Hematopoietic multipotent progenitor cell (in vitro differentiated cells): ENCODE results near the gene TAF4. TPM values are rescaled to one million over a fixed set of nuclear protein-coding genes. Genes with fewer than 3 reads are reported as not detected.

ENCODE experiments used
- DNase-seq, 3 donors: peaks; one replicate each; pipeline ENCODE4 v3.0.0-alpha.2; 2011 to 2015; ENCODE audit warnings: low read depth in 2 of 3, low spot score in 2 of 3
- total RNA-seq: library from RNA; depleted of rRNA; stranded (reverse); fragments of >200 nt; gene quantifications from one replicate; pipeline ENCODE4 v1.2.3, GENCODE V29; 2012

The TAF4 gene
- total RNA-seq, 1 donor: 9.7 TPM

- DNase-seq: no peak
These were observed 129.6 kb downstream of the TAF4 start for GRCh38 chr20:61935926-61936700.

- no peak for DNase-seq
These were observed 130.8 kb downstream of the TAF4 start for GRCh38 chr20:61934716-61935530.

GRCh38 chr20:61933951-61934715, 131.5 kb downstream of the TAF4 start:
- no peak for DNase-seq

GRCh38 chr20:61933481-61933950, 132.2 kb downstream of the TAF4 start:
- no peak for DNase-seq

GRCh38 chr20:61932711-61933480, 132.8 kb downstream of the TAF4 start:
- no peak for DNase-seq

- DNase-seq: no peak
These were observed 133.5 kb downstream of the TAF4 start for GRCh38 chr20:61932199-61932592.

- DNase-seq: no peak
These were observed 134.0 kb downstream of the TAF4 start for GRCh38 chr20:61931476-61932198.

GRCh38 chr20:61930776-61931475, 134.8 kb downstream of the TAF4 start:
- no peak for DNase-seq

- no peak for DNase-seq
These were observed 135.6 kb downstream of the TAF4 start for GRCh38 chr20:61929971-61930666.

- no peak for DNase-seq
These were observed 136.1 kb downstream of the TAF4 start for GRCh38 chr20:61929561-61929960.

GRCh38 chr20:61927826-61928541, 137.7 kb downstream of the TAF4 start:
- DNase-seq: no peak

- DNase-seq: no peak
These were observed 138.4 kb downstream of the TAF4 start for GRCh38 chr20:61927193-61927825.

GRCh38 chr20:61926796-61927192, 138.9 kb downstream of the TAF4 start:
- no peak for DNase-seq

- no peak for DNase-seq
These were observed 139.4 kb downstream of the TAF4 start for GRCh38 chr20:61926253-61926613.

- DNase-seq: no peak
These were observed 140.0 kb downstream of the TAF4 start for GRCh38 chr20:61925555-61926252.

GRCh38 chr20:61924858-61925554, 140.7 kb downstream of the TAF4 start:
- DNase-seq: no peak
